Measurements from ENCODE around the gene NUBP1.
A peak's percentile ranks its signal among the peaks of the same experiment; 100 is the strongest.

DNA sequence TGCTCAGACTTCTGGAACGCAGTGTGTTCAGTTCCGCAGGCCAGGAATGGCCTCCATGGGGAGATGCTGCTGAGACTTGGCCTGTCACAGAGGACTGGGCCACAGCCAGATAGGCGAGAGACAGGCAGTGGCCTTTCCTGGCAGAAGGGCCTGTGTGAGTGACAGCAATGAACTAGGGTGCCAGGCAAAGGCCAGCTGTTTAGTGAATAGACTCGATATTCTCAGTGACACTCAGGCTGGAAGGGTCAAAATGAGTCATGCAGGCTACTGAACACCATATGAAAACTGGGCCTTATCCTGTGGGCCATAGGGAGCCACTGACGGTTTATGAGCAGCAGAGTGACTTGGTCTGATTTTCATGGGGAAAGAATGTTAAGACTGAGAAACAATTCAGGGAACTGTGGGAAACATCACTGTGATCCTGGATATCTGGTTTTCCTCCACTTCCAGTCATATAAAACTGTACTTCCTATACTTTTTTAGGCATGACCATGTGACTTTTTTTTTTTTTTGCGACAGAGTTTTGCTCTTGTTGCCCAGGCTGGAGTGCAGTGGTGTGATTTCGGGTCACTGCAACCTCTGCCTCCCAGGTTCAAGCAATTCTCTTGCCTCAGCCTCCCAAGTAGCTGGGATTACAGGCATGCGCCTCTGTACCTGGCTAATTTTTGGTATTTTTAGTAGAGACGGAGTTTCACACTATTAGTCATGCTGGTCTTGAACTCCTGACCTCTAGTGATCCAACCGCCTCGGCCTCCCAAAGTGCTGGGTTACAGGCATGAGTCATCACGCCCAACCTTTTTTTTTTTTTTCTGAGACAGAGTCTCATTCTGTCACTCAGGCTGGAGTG lies 5.2 kb upstream of the NUBP1 start:
- TF ChIP-seq CTCF (IDR thresholded peaks at IDR 0.05) = peak in 1 of 4 donors; percentile 10
- TF ChIP-seq POLR2A (IDR thresholded peaks at IDR 0.05) = peak; percentile 20

All from right lobe of liver (tissue), 4 donors.